ENCODE measurements around the gene TRIM45. TPM values are rescaled to one million over a fixed set of nuclear protein-coding genes. Genes with fewer than 3 reads are reported as not detected.

TRIM45 gene
- total RNA-seq, 1 experiment from 2014 or later, result 11.7 TPM

DNA sequence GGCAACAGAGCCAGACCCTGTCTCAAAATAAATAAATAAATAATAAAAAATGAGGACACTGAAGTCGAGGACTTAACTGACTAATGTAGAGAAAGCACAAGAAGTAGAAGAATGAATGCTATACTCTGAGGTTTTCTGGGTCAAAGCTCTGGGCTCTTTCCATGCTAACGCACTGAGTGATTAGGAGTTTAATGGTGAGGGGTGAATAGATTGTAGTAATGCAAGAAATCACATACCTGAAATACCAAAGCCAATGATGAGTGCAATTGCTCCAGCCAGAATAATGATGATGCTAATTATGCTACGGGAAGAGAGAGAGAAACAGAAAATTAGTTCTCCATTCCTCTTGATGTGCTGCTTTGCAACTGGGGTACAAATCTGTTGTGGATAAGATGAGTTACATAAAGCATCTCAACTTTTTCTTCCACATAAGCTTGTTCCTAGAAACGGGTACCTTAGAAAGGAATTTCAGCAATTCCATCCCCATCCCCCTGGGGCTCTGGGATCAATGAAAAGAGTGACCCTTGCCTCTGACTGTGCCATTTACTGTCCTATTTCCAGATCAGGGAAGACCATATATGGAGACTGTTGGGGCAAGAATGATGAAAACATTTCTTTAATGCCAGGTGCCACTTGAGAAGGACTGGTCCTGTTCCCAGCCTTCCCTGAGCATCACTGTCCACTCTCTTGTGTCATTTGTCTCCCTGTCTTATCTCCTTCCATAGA lies 48.5 kb upstream of the TRIM45 start:
- Histone ChIP-seq H4K5ac (ENCODE audit: insufficient read length, low read depth, low read length) (no peak overlapping the region), H2BK20ac (ENCODE audit: low read depth, low read length, poor library complexity, severe bottlenecking) (no peak overlapping the region), H3K4me1 (ENCODE audit: insufficient read depth, low read length) (peaks cover 3% of the 10 kb centered on the region; the same call in 1 of the 2 replicates), H3K79me1 (ENCODE audit: insufficient read depth, low read depth, low read length, poor library complexity, severe bottlenecking) (no peaks in the 10 kb centered on the region), H2BK12ac (ENCODE audit: insufficient read length, low read depth, low read length) (no peak overlapping the region), H3T11ph (ENCODE audit: low read length) (peak overlapping the region; percentile 68), H3K79me2 (ENCODE audit: insufficient read depth, low read length) (no peaks in the 10 kb centered on the region), H3K27ac (ENCODE audit: insufficient read length, low read depth, low read length) (no peak overlapping the region), H2BK5ac (ENCODE audit: insufficient read length, low read length) (no peak overlapping the region), H2AK5ac (ENCODE audit: insufficient read length, low read length) (no peak overlapping the region), H3K23me2 (ENCODE audit: insufficient read length, low read depth, low read length, poor library complexity, severe bottlenecking) (no peaks in the 10 kb centered on the region), H3K4ac (ENCODE audit: low read depth, low read length) (no peak overlapping the region), H2BK120ac (ENCODE audit: low read depth, low read length, poor library complexity, severe bottlenecking) (no peak overlapping the region), H2AFZ (ENCODE audit: low read length) (no peak overlapping the region), H3K23ac (ENCODE audit: insufficient read length, low read depth, low read length) (no peak overlapping the region), H4K20me1 (ENCODE audit: control insufficient read depth, insufficient read depth, insufficient read length) (no peaks in the 10 kb centered on the region), H4K8ac (replicated peaks; ENCODE audit: insufficient read length, low read depth, low read length) (no peak overlapping the region), H3K14ac (ENCODE audit: insufficient read depth, low read length) (no peak overlapping the region), H2BK15ac (ENCODE audit: low read depth, low read length) (no peak overlapping the region), H3K18ac (ENCODE audit: insufficient read length, low read depth, low read length) (peak overlapping the region; percentile 80), H4K91ac (ENCODE audit: insufficient read length, low read depth, low read length) (no peak overlapping the region), H3K27me3 (ENCODE audit: insufficient read depth, low read length) (no peaks in the 10 kb centered on the region), H3K9ac (ENCODE audit: extremely low read depth, insufficient read length, low read length) (no peak overlapping the region), H3K9me3 (ENCODE audit: control insufficient read depth, low read depth, low read length) (no peaks in the 10 kb centered on the region), H3K56ac (ENCODE audit: insufficient read length, low read depth, low read length) (no peak overlapping the region), H3K4me2 (ENCODE audit: insufficient read depth, insufficient read length, low read length) (peak overlapping the region; percentile 10)
- no CpG with 5 or more reads among the region's 4 CpGs for WGBS (ENCODE audit: extremely low coverage, insufficient read length, low lambda C conversion rate)
- peaks cover 32 to 39% of the 10 kb centered on the region in 2 experiments for H3K4me1 Mint-ChIP-seq
- no peak overlapping the region for H3K4me3 Mint-ChIP-seq
- peaks cover 2 to 6% of the 10 kb centered on the region in 2 experiments; a peak in 3 of 5 replicates for H3K9me3 Mint-ChIP-seq
- peak overlapping the region in 1 of 3 experiments; percentile 60; a peak in 3 of 7 replicates for H3K27ac Mint-ChIP-seq
- peaks cover 0 to 14% (median 3%) of the 10 kb centered on the region in 3 experiments; a peak in 2 of 7 replicates for H3K36me3 Mint-ChIP-seq (ENCODE audit: insufficient read depth in 1 of 3, low read depth in 3 of 3)
- DNase-seq, result no peak
- H3K27me3 Mint-ChIP-seq (ENCODE audit: low read depth), result no peaks in the 10 kb centered on the region
- TF ChIP-seq, protein P1, sequence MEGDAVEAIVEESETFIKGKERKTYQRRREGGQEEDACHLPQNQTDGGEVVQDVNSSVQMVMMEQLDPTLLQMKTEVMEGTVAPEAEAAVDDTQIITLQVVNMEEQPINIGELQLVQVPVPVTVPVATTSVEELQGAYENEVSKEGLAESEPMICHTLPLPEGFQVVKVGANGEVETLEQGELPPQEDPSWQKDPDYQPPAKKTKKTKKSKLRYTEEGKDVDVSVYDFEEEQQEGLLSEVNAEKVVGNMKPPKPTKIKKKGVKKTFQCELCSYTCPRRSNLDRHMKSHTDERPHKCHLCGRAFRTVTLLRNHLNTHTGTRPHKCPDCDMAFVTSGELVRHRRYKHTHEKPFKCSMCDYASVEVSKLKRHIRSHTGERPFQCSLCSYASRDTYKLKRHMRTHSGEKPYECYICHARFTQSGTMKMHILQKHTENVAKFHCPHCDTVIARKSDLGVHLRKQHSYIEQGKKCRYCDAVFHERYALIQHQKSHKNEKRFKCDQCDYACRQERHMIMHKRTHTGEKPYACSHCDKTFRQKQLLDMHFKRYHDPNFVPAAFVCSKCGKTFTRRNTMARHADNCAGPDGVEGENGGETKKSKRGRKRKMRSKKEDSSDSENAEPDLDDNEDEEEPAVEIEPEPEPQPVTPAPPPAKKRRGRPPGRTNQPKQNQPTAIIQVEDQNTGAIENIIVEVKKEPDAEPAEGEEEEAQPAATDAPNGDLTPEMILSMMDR (conservative IDR thresholded peaks at IDR 0.05), result no peak

Data from H9 (cell line).